NCI-H2107 treated with DMSO at 0.1 percent for 48 hours (cell line): ENCODE results near the gene PDGFD.

Experiments used
- DNase-seq: peaks from one replicate; lab custom pipeline; 2025; ENCODE audit not compliant: unreplicated experiment; lab: John Stamatoyannopoulos, UW

PDGFD gene

DNA sequence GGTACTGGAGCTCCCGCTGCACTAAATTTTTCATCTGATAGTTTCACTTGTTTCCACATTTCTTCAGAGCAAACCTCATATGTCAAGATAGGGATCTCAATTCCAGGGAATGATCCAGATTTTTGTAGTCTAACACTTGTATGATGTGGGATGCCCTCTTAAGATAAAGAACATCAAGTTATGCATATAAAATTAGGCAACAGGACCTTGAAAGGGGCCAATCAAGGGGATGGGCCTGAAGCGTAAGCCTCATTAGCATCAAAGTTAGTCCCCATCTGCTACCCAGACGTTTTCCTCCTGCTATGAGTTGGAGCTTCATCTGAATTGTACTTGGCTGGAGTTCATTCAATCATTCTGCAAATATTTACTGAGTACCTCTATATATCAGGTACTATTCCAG is 17.5 kb downstream of the PDGFD start:
- DNase-seq: no peak

GRCh38 chr11:104145062-104145461 is 18.9 kb downstream of the PDGFD start:
- DNase-seq: no peak

DNA sequence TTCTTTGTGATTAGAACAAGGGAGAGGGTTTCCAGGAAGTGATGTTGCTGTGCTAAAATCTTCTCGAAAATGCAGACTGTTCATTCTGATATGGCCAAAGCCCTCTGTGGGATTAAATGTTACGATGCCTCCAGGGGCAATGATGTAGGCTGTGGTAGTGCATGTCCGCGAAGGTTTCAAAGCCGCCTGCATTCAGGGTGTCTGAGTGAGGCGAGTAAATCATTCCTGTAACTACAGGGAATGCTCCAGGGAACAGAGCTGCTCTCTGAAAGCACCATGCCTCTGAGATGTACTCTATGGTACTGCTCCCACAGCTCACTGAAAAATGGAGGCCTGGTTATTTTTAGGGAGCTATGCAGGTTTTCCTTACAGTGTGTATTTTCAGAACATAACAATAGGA is 21.2 kb downstream of the PDGFD start:
- DNase-seq: no peak

GRCh38 chr11:104136861-104137260 is 27.1 kb downstream of the PDGFD start:
- no peak for DNase-seq

DNA sequence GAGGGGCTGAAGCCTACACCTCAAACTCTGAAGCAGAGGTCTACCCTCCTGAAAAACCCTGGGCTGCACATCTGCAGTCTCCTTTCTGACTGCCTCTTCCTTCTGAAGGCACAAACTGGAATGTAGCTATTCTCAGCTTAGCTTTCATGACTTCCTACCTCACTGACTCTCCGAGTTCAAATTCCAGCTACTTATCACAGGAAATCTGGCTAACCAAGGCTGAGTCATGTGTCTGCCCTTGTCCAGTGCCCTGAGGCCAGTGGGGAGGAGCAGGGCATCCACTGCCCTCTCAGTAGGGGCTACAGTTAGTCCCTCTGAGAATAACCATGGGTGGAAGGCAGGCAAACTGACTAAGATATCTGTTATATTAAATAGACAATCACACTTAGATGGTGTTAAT is 29.2 kb downstream of the PDGFD start:
- no peak for DNase-seq

- DNase-seq: no peak
These were observed 33.8 kb downstream of the PDGFD start for GRCh38 chr11:104130161-104130560.

GRCh38 chr11:104129145-104129544 is 34.8 kb downstream of the PDGFD start:
- DNase-seq: no peak

DNA sequence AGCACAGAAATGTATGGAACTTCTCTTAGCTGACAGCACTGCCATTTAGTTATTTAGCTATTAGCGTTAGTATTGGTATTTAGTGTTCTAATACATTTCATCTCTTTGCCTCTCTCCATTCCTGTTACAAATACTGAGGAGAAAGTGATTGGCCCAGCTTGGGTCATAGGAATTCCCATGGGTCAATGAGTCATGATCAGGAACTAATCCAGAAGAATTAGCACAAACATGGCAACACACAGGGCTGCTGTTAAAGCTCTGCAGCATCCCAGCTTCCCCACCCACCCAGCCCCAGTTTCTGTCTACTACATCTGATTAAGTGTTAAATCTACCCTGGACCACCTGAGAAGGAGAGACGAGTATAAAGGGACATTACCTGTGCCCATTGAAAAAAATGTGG is 36.1 kb downstream of the PDGFD start:
- DNase-seq: no peak

GRCh38 chr11:104126464-104126863 is 37.5 kb downstream of the PDGFD start:
- DNase-seq: no peak

- no peak for DNase-seq
These were observed 39.0 kb downstream of the PDGFD start for GRCh38 chr11:104124979-104125378.

DNA sequence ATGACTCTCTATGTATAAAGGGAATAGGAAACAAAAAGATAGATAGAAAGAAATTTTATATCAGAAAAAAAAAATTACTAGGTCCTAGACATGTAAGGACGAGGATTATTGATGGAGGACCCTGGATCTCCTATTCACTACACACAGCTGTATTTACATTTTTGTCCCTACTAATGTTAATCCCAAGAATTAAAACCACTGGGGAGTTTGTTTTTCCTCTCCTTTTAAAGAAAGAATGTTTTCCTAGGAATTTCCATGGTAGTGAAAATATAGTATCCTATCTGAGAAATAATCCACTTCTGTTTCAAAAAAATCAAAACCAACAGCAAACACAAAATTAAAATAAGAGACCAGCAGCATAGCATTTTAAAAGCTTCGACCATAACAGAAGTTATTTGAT is 41.1 kb downstream of the PDGFD start:
- DNase-seq: no peak

- no peak for DNase-seq
These were observed 41.8 kb downstream of the PDGFD start for GRCh38 chr11:104122011-104122635.

- DNase-seq: no peak
These were observed 43.3 kb downstream of the PDGFD start for GRCh38 chr11:104120493-104121137.

DNA sequence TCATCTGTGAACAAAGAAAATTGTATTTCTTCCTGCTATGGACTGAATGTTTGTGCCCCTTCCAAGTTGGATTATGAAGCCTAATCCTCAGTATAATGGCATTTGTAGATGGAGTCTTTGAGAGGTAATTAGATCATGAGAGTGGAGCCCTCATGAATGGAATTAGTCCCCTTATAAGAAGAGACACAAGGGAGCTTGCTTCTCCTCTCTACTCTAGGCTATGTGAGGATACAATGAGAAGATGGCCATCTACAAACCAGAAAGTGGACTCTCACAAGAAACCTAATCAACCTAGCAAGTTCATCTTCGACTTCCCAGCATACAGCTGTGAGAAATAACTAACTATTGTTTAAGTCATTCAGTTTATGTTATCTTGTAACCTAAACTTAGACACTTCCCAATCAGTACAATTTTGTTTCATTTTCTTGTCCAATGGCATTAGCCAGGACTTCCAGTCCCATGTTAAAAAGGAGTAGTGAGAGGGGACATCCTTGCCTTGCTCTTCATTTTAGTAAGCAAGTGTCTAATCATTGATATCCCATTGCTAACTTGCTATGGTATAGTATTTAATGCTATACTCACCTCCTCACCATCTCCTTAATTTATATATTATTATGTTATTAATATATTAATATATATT is 45.7 kb downstream of the PDGFD start:
- DNase-seq: no peak

- no peak for DNase-seq
These were observed 50.4 kb downstream of the PDGFD start for GRCh38 chr11:104113541-104113940.

GRCh38 chr11:104106136-104106754 is 57.7 kb downstream of the PDGFD start:
- no peak for DNase-seq

DNA sequence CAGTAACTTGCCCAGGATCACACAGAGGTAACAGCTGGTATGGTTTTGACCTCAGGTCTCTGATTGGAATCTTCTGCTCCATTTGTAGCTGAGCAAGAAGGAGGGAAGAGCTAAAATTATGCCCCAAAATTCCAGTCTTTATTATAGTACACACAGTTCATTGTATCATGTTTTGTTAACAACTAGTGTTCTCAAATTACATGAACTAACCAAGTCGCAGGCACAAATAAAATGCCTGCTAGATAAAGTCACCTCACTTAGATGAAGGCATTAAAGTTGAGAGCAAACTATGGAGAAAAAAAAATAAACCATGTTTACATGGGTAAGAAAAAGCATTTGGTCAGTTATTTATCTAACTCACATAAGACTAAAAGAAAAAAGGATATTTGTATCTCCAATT is 58.8 kb downstream of the PDGFD start:
- DNase-seq: no peak

DNA sequence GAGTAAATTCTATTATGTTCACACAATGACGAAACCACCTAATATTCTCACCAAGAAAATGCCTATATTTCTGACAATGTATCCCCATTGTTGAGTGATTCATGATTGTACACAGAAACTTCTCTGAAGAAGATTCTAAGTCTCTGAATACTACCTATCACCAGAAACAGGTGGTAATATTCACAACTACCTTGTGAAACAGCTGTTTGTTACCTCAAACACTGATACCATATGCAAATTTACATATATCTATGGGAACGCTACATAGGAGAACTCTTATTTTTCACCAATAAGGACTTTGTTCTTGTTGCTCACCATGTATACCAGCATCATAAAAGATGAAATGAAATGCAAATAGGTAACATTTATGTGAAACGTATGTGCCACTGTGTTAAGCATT is 59.3 kb downstream of the PDGFD start:
- DNase-seq: no peak

- no peak for DNase-seq
These were observed 59.7 kb downstream of the PDGFD start for GRCh38 chr11:104104201-104104600.

- no peak for DNase-seq
These were observed 65.4 kb downstream of the PDGFD start for GRCh38 chr11:104098555-104098954.

DNA sequence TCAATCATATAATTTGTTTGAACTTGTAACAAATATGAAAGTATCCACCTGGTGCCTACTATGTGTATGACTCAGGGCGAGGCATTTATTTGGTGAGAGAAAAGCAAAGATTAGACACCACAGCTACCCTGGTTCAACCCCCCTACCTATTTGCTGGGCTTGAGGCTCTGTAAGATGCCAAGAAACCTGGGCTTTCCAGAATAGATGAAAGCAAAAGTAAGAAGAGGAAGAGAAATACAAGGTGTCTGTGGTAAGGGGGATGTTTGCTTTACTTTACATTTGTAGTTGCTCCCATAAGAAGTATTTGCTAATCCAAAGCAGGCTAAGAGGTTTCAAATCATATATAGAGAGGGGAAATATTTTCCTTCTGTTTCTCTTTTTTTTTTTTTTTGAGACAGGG is 65.8 kb downstream of the PDGFD start:
- no peak for DNase-seq

DNA sequence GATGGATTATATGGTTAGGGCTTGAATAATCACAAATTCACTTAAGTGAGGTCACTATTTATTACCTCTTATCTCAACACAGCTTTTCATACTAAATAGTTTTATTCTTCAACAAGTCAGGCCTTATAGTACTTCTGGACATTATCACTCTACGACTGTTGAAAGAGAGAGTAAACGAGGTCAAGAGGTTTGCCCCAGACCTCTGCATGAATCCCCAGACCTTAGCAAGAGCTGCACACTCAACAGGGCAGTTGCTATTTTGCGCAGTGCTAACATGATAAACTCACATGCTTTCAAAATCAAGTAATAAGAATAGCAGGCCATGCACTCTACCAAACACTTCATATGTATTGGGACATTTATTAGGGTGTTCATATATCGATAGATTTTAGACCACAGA is 67.0 kb downstream of the PDGFD start:
- DNase-seq: no peak
